CD4-positive, alpha-beta T cell (primary cell): Measurements from ENCODE around the gene PIK3C2G. TPM values are rescaled to one million over a fixed set of nuclear protein-coding genes. Genes with fewer than 3 reads are reported as not detected.

Experiments
- ATAC-seq: fragments of 200-7000 bp; cut with Tn5 transposase; one replicate; pipeline ENCODE4 v1.10.0; 2022; ENCODE audit warnings: mild to moderate bottlenecking; ENCODE audit not compliant: poor library complexity
- CTCF ChIA-PET: fragments of 350-600 bp; sonication (Branson Sonifier 250); formaldehyde crosslinking; loops from one replicate; lab custom pipeline; 2021; ENCODE audit warnings: antibody characterized with exemption, inconsistent platforms; lab: Charles Lee
- POLR2A ChIA-PET: fragments of 350-600 bp; sonication (Branson Sonifier 250); formaldehyde crosslinking; loops from one replicate; lab custom pipeline; 2021; ENCODE audit warnings: antibody characterized with exemption, inconsistent platforms; lab: Charles Lee
- DNase-seq, 14 experiments: peaks; one replicate each; pipeline ENCODE4 v3.0.0-alpha.2; 2013 to 2020; ENCODE audit warnings: mixed read lengths in 2 of 14
- H3K27ac ChIP-seq, 2 donors: one replicate each; pipeline versions ENCODE4 v1.5.1 to v1.7.0; 2013; ENCODE audit warnings: low read length in 2 of 2, low read depth in 1 of 2, mild to moderate bottlenecking in 1 of 2
- H3K27me3 ChIP-seq, 2 experiments: 1 replicate in 1 of 2; 2 replicates in 1 of 2; pipeline versions ENCODE4 v1.6.1 to v1.7.0; 2013; ENCODE audit warnings: low read length in 2 of 2, control low read depth in 1 of 2, mild to moderate bottlenecking in 1 of 2, moderate library complexity in 1 of 2; ENCODE audit not compliant: insufficient read depth in 2 of 2, control insufficient read depth in 1 of 2
- H3K36me3 ChIP-seq: one replicate; pipeline ENCODE4 v1.6.1; 2013; ENCODE audit warnings: low read length, control low read depth; ENCODE audit not compliant: insufficient read depth
- H3K4me1 ChIP-seq: one replicate; pipeline ENCODE4 v1.6.1; 2013; ENCODE audit warnings: low read length, control low read depth; ENCODE audit not compliant: insufficient read depth
- H3K4me3 ChIP-seq: one replicate; pipeline ENCODE4 v1.5.1; 2013; ENCODE audit warnings: mild to moderate bottlenecking, low read length, moderate library complexity
- H3K9me3 ChIP-seq, 2 experiments: 1 replicate in 1 of 2; 2 replicates in 1 of 2; pipeline versions ENCODE4 v1.6.1 to v1.7.0; 2013; ENCODE audit warnings: low read length in 2 of 2, mild to moderate bottlenecking in 2 of 2, control low read depth in 1 of 2, moderate library complexity in 1 of 2; ENCODE audit not compliant: control insufficient read depth in 1 of 2, insufficient read depth in 1 of 2
- H3K27ac Mint-ChIP-seq: one replicate; pipeline ENCODE4 v1.8.0; 2020; ENCODE audit warnings: mixed read lengths
- H3K27me3 Mint-ChIP-seq: one replicate; pipeline ENCODE4 v1.8.0; 2021; ENCODE audit warnings: mixed read lengths
- H3K36me3 Mint-ChIP-seq: one replicate; pipeline ENCODE4 v1.8.0; 2021; ENCODE audit warnings: low read depth, mixed read lengths
- H3K4me1 Mint-ChIP-seq: one replicate; pipeline ENCODE4 v1.8.0; 2021; ENCODE audit warnings: low read depth, mixed read lengths
- H3K4me3 Mint-ChIP-seq: one replicate; pipeline ENCODE4 v1.8.0; 2020; ENCODE audit warnings: mild to moderate bottlenecking, mixed read lengths
- H3K9me3 Mint-ChIP-seq: one replicate; pipeline ENCODE4 v1.8.0; 2020; ENCODE audit warnings: mixed read lengths
- intact Hi-C, 2 experiments: fragments of 100-400 bp; cut with DNase I in 1 of 2; cut with micrococcal nuclease in 1 of 2; formaldehyde crosslinking; loops; one replicate each; pipeline versions ENCODE4 v1.15.1 to v1.9.0; 2023 to 2025; cut with DNase I, micrococcal nuclease
- total RNA-seq, 174 experiments: library from RNA in 2 of 174; stranded (reverse) in 2 of 174; gene quantifications; one replicate each; pipeline ENCODE4 v1.2.3 and lab custom pipeline; 2021 to 2026
- TF ChIP-seq, protein P1 (sequence below): fragments of 200-600 bp; IDR thresholded peaks from one replicate; pipeline ENCODE4 v1.8.0; 2022; ENCODE audit warnings: antibody characterized with exemption, mild to moderate bottlenecking

The PIK3C2G gene
- total RNA-seq, 2 experiments from 2014 or later: not detected

DNA sequence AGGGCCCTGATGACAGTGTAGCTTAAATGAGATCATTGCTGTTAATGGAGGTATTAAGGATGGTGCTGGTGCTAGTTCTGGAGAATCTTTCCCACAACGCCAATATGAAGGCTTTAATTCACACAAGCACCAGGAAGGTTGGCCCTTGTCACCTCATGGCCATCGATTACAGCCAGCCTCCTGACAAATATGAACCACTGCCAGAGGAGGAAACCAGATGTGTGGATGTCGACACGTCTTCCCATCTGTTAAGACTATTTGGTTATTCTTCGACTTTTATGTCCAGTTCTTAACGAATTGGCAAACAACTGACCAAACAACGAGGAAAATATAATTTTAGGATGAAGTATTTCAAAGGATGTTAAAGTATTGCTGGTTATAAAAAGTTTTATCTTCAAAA lies 79.5 kb downstream of the PIK3C2G start:
- Histone ChIP-seq H3K4me1 (no peaks in the 10 kb centered on the region), H3K9me3 (no peaks in the 10 kb centered on the region), H3K4me3 (no peak overlapping the region), H3K27ac (no peak overlapping the region), H3K36me3 (no peaks in the 10 kb centered on the region), H3K27me3 (no peaks in the 10 kb centered on the region)
- Mint-ChIP-seq H3K9me3 (peaks cover 2% of the 10 kb centered on the region), H3K4me3 (no peak overlapping the region), H3K27ac (no peak overlapping the region), H3K27me3 (no peaks in the 10 kb centered on the region), H3K36me3 (no peaks in the 10 kb centered on the region), H3K4me1 (no peaks in the 10 kb centered on the region)
- ATAC-seq: no peak
- ChIA-PET CTCF (no interaction called here), POLR2A (no interaction called here)
- TF ChIP-seq, protein P1, sequence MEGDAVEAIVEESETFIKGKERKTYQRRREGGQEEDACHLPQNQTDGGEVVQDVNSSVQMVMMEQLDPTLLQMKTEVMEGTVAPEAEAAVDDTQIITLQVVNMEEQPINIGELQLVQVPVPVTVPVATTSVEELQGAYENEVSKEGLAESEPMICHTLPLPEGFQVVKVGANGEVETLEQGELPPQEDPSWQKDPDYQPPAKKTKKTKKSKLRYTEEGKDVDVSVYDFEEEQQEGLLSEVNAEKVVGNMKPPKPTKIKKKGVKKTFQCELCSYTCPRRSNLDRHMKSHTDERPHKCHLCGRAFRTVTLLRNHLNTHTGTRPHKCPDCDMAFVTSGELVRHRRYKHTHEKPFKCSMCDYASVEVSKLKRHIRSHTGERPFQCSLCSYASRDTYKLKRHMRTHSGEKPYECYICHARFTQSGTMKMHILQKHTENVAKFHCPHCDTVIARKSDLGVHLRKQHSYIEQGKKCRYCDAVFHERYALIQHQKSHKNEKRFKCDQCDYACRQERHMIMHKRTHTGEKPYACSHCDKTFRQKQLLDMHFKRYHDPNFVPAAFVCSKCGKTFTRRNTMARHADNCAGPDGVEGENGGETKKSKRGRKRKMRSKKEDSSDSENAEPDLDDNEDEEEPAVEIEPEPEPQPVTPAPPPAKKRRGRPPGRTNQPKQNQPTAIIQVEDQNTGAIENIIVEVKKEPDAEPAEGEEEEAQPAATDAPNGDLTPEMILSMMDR: no peak
- intact Hi-C loops: no loop called here
- no peak for DNase-seq

DNA sequence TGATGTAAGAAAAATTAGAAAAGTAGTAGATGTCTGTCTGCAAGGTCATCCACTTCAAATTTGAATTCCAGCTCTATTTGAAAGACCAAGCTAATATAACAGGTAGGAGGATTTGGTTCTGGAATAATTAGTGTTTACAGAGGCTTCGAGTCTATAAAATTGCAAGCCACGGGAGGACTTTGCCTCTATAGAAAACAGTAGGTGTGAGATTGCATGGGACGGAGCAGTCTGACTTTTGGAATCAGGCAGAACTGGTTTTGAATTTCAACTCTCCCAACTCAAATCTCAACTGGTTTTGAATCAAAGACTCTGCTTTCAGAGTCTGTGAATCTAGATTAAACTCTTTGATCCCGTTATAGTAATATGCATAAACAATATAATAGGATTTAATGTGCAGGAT lies 82.4 kb downstream of the PIK3C2G start:
- H3K27ac ChIP-seq: no peak overlapping the region
- H3K27ac Mint-ChIP-seq: no peak overlapping the region
- TF ChIP-seq, protein P1: no peak
- H3K36me3 Mint-ChIP-seq: no peaks in the 10 kb centered on the region
- no peak overlapping the region for H3K4me3 Mint-ChIP-seq
- no peak overlapping the region for H3K4me3 ChIP-seq
- H3K36me3 ChIP-seq: no peaks in the 10 kb centered on the region
- DNase-seq: no peak
- ChIA-PET POLR2A (no interaction called here), CTCF (no interaction called here)
- peaks cover 2% of the 10 kb centered on the region for H3K9me3 Mint-ChIP-seq
- H3K27me3 ChIP-seq: no peaks in the 10 kb centered on the region
- no peaks in the 10 kb centered on the region for H3K9me3 ChIP-seq
- no peaks in the 10 kb centered on the region for H3K27me3 Mint-ChIP-seq
- H3K4me1 ChIP-seq: no peaks in the 10 kb centered on the region
- ATAC-seq: no peak
- no peaks in the 10 kb centered on the region for H3K4me1 Mint-ChIP-seq
- intact Hi-C loops: no loop called here

DNA sequence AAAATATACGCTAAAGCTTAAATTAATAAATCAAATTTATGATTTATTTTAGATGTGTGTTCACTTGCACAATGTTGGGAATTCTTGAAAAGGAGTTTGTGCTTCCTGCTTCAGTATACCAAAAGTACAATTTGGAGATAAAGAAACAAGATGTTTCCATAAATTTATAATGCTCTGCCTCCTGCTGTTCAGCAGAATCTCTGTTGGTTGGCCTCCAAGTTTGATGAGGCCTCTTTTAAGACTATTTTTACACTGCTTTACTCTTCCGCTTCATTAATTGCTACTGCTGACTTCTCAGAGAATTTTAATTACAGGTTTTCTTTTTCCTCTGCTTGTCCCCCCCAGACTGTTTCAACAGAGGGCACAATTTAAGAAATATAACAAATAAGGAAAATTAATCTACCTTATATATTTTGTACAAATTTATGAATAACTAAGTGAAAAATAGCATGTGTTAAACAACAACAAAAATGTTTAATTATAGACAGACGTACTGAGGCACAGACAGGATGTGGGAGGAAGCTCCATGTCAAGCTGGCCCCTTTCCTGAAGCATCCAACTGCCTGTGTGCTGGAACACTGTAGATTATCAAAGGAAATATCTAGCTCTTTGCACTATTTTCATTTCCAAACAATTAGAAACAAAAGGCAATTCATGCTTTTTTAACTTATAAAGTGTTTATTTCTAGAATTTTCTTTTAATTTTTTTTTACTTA lies 83.9 kb downstream of the PIK3C2G start:
- Histone ChIP-seq H3K27me3 (no peaks in the 10 kb centered on the region), H3K36me3 (no peaks in the 10 kb centered on the region), H3K9me3 (no peaks in the 10 kb centered on the region), H3K27ac (no peak overlapping the region), H3K4me3 (no peak overlapping the region), H3K4me1 (no peaks in the 10 kb centered on the region)
- ATAC-seq: no peak
- CTCF ChIA-PET: no interaction called here
- POLR2A ChIA-PET: no interaction called here
- Mint-ChIP-seq H3K36me3 (no peaks in the 10 kb centered on the region), H3K27ac (no peak overlapping the region), H3K27me3 (no peaks in the 10 kb centered on the region), H3K9me3 (peaks cover 2% of the 10 kb centered on the region), H3K4me1 (no peaks in the 10 kb centered on the region), H3K4me3 (no peak overlapping the region)
- intact Hi-C loops: no loop called here
- no peak for DNase-seq
- TF ChIP-seq, protein P1: no peak
